GM19438 (cell line): ENCODE data around the gene L3MBTL4.

ENCODE experiments used
- ATAC-seq: cut with Tn5 transposase; IDR thresholded peaks from one replicate; pipeline ENCODE4 v1.9.1; 2021; ENCODE audit warnings: low read depth; ENCODE audit not compliant: unreplicated experiment

The L3MBTL4 gene

DNA sequence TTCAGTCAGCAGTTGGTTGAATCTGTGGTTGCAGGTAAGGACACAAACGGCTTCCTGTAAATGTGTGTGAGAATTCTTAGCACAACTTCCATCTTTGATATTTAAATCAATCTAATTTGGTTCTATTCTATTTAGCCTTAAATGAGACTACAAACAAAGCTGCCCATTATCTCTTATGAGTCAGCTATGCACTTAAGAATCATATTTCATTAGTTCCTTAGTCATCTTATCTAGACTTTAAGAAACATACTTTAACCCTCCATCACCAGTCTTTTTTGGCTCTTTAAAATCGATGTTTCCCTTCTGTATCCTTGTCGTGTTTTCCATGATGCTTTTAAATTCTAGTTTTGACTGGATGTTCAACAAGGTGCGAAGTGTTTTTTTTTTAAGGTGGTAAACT, 405.0 kb downstream of the L3MBTL4 start:
- ATAC-seq: no peak

DNA sequence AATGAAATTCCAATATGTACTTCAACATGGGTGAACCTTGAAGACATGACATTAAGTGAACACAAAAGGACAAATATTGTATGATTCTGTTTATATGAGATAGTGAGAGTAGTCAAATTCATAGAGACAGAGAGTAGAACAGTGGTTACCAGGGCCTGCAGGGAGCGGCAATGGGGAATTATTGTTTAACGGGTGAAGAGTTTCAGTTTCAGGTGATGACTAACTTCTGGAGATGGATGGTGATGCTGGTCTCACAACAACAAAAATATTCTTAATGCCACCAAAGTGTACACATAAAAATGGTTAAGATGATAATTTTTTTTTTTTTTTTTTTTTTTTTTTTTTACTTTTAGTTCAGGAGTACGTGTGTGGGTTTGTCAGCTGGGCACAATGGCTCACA, 410.0 kb downstream of the L3MBTL4 start:
- ATAC-seq: peak; percentile 97

DNA sequence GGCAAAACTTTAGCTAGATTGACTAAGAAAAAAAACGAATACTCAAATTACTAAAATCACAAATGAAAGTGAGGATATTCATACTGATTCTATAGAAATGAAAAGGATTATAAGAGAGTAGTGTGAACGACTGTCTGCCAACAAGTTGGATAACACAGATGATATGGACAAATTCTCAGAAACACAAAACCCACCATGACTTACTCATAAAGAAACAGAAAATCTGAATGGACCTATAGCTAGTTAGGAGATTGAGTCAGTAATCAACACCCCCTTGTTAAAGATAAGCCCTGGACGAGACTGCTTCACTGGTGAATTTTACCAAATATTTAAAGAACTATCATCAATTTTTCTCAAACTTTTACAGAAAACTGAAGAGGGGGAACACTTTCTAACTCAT, 410.6 kb downstream of the L3MBTL4 start:
- peak; percentile 61 for ATAC-seq

DNA sequence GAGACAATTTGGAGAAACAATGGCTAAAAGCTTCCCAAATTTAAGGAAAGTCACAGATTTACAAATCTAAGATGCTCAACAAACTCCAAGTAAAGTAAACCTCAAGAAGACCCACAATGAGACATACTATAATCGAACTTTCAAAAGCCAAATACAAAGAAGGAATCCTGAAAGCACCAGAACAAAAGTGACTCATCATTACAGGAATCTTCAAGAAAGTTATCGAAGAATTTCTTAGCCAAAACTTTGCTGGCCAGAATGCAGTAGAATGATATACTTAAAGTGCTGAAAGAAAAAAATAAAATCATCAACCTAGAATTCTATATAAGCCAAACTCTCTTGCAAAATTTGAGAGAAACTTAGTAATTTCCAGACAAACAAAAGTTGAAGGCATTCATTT, 412.8 kb downstream of the L3MBTL4 start:
- no peak for ATAC-seq

DNA sequence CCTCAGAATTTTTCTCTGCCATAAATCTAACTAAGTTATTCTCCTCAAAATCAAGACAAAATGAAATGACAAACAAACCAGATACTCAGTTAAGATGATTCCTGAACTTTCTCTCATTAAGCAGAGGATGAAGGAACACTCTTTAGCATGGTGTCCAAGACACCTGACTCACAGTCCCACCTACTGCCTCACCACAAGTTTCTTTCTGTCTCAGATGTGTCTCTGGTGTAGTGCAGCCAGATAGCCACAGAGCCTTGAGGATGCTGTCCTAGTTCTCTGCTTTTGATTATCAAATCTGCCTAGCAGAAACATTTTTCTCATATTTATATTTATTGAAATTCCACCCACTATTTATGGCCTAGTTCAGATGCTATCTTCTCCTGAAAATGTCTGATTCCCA, 415.8 kb downstream of the L3MBTL4 start:
- peak; percentile 89 for ATAC-seq

DNA sequence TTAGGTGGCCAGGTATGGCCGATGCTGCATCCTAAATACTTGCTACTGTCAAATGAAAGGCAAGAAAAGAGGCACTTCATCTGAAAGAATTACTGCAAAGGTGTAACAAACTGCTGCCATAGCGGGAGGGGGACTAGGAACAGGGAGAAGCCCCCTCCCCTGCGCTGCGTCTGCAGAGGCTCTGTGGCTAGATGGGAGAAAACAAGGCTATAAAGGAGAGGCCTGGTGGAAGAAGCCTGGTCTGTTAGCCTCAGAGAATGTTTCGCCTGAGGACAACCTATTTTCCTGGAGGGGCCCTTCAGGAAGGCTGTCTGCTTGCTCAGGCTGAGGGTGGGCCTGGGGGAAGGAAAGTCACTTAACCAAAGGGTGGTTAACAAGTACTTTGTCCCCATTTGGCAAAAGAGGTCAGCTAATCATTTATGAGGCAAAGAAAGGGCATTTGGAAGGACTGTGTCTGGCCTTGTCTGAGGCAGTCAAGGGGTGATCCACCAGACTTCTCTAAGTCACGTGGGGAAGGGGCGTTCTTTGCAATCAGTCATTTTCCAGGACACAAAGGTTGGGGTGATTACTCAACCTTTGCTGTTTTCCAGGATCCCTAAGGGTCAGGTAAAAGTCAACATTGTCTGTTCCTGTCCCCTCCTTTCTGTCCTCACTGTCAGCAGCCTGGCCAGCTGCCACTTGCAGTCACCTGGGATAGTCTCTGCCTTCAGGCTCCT, 416.4 kb downstream of the L3MBTL4 start:
- peak; percentile 25 for ATAC-seq

DNA sequence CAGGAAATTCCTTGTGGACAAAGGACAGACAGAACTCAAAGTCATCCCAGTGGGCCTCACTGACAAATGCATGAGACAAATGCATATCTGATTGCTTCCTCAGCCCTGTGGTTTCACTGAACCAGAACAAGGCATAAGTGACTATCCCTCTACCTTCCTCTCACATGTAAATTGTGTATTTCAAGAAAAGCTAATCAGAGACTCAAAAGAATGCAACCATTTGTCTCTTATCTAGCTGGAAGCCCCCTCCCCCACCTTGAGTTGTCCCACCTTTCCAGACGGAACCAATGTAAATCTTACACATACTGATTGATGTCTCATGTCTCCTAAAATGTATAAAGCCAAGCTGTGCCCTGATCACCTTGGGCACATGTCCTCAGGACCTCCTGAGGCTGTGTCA, 417.4 kb downstream of the L3MBTL4 start:
- no peak for ATAC-seq

DNA sequence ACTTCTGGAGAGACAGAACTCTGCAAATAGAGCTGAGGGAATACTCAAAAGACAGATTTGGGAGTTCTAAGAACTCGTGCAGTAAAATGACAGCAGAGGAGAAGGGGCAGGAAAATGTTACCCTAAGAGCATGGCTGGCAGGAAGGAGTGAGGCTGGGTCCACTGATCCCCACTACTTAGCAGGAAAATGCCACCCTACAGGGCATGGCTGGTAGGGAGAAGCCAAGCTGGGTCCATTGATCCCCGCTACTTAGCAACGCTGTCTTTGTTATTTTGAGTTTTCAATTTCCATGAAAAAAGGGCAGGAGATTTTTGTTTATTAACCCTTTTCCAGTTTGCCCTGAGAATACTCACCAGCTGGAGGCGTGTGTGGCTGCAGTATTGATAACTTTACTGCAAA, 419.1 kb downstream of the L3MBTL4 start:
- no peak for ATAC-seq

DNA sequence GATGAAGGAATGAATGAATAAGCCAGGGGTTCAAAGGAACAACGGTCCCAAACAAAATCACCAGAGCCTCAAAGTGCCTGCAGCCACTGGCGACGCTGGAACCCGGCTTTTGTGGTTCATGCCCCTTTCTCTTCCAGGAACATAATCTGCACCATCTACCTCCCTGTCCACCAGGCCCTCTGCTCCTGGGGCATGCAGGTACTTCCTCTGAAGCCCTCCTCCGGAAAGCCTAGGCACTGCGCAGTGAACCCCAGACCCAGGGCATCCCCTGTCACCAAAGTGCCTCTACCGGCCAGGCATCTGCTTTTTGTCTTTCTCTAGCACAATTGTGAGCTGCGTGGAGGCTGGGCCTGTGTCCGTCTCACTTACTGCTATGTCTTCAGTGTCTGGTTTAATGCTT, 420.8 kb downstream of the L3MBTL4 start:
- ATAC-seq: no peak

DNA sequence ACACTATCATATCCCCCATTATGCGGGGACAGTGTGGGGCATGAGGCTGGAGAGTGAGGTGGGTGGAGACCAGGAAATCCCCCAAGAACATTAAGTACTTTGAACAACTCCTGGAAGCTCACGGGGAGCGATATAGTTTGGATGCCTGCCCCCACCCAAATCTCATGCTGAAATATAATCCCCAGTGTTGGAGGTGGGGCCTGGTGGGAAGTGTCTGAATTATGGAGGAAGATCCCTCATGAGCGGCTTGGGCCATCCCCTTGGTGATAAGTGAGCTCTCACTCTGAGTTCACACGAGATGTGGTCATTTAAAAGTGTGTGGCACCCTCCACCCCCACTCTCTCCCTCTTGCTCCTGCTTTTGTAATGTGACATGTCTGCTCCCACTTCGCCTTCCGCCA, 422.3 kb downstream of the L3MBTL4 start:
- ATAC-seq: no peak

DNA sequence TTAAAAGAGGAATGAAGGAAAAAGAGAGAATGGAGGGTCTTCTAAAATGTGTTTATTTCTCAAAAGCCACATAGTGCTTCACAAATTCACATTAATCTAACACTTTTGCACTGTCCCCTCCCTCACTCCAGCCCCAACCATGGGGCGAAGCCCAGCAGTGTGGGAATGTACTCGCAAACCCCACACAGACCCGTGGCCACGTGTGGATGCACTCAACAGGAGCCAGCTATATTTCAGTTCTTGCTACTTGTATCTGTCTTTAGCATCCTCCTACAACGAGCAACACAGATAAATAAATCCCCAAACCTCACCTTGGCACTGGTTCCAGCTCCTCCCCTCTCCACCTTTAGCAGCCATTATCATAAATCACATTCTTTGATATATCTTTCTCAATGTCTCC, 427.5 kb downstream of the L3MBTL4 start:
- ATAC-seq: no peak

DNA sequence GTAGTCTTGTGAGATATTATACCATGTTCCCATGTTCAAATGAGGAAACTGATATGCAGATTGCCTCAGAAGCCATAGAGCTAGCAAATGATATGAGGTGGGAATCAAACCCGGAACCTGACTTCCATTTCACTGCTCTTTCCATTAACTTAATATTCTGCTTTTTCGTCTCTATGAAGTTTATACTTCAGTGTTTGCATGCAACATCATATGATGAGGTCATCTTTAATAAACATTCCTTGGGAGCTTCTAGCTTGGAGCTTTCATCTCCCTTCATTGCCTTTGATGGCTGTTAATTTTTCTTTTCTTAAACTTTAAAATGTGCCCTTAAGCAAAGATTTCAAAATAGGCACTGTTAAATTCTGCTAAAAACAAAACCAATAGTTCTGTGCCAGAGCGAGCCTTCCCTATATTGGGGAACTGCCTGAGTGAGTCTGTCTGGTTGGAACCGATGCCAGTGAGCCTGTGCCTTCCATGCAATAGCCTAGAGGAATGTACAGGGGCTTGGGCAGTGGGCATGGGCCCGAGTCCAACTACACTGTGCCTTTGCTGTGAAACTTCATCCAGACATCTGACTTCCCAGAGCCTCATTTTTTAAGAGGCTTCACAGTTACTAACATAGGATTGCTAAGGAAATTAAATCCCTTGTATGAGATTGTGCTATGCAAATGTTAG, 428.3 kb downstream of the L3MBTL4 start:
- no peak for ATAC-seq

DNA sequence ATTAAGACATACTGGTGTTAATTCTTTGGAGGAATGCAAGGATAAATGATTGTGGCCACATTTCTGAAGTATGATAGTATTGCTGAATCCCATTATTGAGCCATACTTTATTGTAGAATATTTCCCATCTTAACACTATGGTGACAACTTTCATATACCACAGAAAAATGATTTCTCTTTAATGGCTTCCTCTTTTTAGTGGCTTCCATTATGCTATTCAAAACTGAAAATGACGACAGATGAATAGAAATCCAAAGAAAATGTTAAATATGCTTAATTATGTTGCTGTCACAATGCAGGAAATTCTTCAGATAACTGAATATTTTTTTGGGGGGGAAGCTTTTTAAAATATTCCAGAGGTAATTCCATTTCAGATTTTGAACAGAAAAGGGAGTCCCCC, 430.5 kb downstream of the L3MBTL4 start:
- no peak for ATAC-seq

DNA sequence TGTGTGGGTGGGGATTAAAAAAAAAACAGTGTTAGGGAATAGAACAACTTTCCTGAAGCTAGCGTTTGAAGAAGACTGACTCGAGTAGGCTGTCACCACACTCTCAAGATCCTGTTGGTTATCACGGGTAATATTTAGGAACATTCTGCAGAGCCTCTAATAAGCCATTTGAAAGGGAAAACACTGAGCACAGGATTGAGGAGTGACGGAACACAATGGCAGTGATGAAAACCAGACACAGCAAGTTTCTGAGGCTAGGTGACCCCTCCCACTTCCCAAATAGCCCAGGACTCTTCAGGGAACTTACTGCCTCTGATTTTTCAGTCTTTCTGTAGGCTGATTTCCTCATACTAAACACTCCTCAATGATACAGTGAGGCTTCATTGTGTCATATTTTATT, 431.2 kb downstream of the L3MBTL4 start:
- ATAC-seq: no peak

DNA sequence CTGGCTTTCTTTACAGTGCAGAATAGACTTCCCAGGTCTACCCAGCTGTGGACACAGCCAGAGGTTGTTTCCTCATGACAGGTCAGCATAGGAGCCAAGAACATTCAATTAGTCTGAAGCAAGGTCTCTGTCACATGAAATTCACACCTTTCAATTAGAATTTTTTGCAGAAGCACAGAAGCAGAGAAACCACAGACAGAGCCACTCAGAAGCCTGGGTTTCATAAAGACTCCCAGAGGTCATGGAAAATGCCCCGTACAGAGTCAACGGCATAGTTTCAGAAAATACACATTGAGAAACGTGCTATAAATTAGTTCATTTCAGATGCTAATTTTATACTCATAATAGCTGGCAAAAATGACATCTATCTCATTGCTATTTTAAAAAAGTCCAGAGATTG, 432.4 kb downstream of the L3MBTL4 start:
- no peak for ATAC-seq

DNA sequence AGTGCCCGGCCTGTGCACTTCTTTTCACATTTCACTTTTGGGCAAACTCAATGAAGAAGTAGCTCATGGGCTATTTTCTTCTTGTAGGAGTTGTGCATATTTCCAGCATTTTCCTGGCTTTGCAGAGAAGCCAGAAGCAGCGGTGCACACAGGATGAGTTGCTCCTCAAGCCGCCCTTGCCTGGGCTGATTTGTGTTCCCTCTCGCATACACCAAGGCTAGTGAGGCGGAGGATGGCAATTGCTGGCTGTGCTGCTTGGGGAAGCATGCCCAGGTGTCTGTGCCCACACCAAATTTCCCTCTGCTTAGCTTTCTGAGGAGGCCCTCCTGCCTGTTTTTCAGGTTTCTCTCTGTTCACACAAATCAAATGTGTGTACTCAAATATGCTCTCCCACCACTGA, 434.0 kb downstream of the L3MBTL4 start:
- no peak for ATAC-seq

DNA sequence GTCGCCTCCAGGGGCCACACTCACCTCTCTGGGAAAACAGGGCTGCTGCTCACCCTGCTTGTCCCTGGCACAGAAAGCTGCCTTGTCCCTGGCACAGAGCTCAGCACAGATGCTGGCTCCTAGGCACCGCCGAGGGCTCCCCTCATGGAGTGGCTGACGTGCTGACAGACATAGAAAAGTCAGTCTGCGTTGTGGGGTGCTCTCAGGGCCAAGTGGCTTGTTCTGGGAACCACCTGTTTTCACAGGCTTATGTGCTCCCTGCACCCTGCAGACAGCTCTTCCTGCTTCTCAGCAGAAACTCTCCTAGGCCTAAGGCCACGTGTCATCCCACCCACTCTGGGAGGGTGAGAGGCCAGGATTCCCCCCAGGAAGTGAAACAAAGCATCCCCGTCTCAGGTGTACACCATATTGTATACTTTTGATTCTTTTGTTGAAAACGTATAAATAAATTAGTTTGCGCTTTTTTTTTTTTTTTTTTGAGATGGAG, 434.7 kb downstream of the L3MBTL4 start:
- peak; percentile 76 for ATAC-seq

DNA sequence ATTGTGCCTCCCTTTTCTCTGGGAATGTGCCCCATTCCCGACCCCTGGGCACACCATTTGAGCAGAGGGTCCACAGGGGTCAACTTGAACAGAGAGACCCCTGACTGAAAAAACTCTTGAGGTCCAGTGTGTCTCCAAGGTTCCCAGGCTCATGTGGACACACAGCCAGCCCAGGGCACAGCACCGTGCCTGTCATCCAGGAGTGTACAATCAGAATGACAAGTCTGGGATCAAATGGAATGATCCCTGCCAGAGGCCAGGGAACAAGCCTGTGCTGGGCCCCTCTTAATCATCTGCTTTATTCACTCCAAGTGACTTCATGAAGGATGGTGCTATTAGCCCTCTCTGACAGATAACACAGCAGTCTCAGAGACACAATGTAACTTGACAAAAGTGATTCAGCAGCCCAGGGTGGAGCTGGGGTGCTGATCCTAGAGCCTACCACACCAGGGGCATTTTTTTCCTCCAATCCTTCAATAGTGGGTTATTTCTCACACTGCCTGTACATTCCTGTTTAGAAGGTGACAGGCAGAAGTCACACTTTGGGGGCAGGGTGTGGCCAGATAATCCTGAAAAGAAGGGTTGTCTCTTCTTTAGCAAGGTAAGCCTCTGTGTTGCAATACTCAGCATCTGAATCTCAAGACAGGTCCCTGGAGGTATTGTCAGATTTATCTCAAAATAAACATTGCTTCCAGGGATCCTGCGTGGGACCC, 435.4 kb downstream of the L3MBTL4 start:
- ATAC-seq: no peak

DNA sequence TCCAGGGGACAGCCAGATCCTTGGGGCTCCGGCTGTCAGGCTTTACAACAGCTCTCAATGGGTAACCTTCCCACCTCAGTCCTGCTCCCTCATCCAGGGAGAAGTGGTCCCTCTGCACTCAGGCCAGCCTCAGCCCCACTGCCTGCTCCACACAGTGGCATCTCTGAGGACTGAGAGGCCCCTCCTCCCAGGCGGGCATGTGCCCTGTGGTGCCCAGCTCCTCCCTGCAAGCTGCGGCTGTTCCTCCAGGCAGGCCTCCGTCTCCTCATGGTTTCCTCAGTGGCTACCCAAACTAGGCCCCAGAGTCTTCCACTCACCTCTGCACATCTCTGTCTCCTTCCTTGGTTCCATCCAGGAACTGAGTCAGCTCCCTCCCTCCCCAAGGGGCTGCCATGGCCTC, 437.7 kb downstream of the L3MBTL4 start:
- no peak for ATAC-seq

DNA sequence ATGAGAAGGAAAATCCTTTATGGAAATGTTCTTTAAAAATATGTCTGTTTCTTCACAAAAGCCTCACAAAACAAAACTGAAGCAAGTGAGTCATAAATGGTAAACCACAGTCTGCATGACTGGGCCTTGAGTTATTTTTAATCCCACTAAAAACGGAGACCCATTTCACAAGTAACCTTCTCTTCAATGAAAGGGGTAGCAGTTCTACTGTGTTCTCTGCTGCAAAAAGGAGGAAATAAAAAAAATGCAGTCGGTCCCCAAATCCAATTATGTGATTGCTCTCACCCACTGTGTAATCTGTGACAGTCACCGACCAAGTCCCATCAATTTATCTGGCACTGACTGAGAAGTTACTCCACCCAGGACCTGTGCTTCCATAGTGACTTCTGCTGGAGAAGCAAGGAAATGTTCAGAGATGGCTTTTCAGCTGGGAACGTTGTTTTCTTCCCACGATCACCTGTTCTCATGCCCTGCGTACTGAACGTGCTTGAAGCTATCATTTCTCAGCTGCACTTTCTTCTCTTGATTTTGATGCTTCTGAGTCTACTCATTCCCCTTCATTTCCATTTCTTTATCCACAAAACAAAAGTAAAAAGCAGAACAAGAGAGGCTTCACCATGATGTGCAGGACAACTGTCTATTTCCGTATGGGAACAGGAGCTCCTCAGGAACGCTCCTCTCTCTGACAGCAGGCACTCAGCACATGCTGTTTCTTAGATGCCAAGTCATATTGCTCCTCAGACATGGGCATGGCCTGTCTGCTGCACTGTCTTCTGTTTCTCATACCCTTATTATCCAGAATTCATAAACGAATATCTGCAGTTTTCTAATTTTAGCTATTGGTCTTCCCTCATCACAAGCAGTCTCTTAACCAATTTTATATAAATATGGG, 439.4 kb downstream of the L3MBTL4 start:
- peak; percentile 43 for ATAC-seq

DNA sequence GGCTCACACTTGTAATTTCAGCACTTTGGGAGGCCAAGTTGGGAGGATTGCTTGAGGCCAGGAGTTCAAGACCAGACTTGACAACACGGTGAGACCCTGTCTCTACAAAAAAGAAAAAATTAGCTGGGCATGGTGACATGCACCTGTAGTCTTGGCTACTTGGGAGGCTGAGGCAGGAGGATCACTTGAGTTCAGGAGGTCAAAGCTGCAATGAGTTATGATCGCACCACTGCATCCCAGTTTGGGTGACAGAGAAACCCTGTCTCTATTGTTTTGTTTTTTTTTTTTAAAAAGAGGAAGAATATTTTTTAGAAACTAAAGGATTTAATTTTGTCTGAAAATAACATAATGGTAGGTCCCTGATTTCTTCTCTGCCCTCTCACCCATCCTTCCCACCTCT, 440.0 kb downstream of the L3MBTL4 start:
- no peak for ATAC-seq
